Dedifferentiated amniotic fluid mesenchymal stem cell (primary cell): ENCODE data around the gene RHEBL1.
A peak's percentile ranks its signal among the peaks of the same experiment; 100 is the strongest.

Experiments
- DNase-seq: peaks from one replicate; pipeline ENCODE4 v3.0.0-alpha.2; 2016; ENCODE audit errors: extremely low spot score

The RHEBL1 gene

DNA sequence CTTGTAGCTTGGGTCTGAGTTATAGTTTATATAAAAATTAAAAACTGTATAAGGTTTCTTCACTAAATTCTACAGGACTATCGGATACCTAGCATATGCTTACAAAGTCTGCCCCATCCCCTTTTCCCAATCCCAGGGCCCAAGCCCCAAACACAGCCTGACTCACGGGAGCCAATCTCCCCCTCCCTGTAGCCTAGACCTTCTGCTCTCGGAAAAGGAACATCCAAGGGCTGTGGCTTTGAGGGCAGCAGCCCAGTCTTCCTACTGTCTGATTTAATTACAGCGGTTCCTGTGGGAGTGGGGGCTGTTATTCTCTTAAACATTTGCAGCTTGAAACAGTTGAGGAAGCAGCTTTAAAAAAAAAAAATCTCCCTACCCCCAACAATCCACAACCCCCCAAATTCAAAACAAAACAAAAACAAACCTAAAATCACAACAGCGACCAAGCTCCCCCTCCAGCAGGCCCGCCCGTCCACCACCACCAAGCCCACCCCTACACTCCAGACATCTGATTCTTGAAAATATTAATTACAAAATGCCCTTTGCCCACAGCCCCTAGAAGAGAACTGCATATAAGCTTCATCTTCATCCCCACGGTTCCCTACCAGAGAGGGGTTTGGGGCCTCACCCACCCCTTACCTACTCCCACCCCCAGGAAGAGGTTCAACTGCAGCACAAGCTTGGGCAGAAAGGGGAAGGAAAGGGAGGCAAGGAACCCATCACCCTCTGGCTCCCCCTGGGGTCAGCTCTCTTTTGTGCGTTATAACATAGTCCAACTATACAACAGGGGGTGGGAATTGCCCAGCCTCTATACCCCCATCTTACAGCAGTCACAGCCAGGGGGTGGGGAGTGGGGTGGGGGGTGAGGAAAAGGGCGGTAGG, 50.1 kb downstream of the RHEBL1 start:
- DNase-seq = peak; percentile 22

DNA sequence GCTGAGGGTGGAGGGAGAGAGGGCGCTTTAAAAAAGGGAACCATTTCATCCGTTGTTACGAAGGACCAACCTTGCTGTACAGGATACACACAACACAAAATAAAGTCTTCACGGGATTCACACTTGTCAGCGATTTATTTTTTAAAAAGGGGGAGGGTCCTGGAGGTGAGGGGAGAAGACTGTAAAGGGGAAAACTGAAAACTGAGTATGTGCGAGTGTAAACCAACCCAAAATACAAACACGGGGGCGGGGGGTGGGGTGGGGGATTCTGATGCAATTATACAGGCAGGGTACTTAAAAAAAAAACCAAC, 50.7 kb downstream of the RHEBL1 start:
- peak; percentile 16 for DNase-seq

DNA sequence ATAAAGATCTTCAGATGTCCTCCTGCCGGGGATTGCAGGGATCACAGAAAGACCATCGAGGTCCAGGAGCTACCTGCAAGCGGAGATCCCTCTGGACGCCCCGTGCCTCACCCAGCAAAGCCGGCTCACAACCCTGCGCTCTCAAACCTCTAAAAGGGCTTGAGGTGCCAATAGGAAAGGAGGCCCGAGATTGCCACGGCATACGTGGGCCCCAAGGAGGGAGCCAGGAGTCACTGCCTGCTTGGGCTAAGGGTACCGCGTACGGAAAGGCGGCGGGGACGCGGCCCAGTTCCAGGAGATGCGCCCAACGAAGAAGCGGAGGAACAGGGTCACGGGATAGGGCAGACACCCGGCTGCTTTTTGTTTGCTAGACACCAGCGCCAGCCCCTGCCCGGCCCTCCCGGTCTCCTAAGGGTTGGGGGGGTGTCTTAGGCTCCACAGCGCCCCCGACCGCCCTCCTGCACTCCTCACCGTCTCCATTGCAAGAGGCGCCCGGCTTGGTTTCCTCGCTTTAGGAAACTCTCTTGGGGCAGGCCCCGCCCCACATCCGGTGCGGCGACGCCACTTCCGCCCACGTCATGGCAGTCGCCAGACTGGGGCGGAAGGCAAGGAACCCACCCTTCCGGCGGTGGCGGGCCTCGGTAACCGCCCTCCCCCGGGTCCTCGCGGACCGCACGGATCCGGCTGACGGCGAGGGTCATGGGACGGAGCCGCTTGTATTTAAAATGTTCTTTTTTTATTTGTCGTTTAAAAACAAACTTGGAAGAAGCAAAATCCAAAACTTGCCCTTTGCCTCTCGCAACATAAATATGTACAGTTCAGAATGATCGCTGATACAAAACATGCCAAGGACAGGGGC, 51.3 kb downstream of the RHEBL1 start, which contains the start of gene PRKAG1:
TSS of gene PRKAG1 (minus strand) at position 516 of the 859 bp plus-strand sequence. CDS start at position 480, 36 bp downstream.
- DNase-seq = peak; percentile 93

DNA sequence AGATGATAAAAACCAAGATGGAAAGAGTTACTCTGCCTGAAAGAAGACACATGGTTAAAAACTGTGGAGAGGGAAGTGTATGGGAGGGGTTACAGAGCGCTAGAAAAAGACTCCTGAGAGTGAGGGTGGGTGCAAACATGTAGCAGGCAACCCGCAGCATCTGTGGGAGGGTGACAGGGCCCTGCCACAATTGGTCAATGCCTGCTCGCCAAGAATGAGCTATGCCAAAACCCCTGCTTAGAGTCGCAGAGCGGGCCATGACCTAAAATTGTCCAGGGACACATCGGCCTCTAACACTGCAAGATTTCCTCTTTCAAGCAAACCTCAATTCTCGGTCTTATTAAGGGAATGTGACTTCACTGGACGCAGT, 51.9 kb downstream of the RHEBL1 start:
- peak; percentile 26 for DNase-seq

DNA sequence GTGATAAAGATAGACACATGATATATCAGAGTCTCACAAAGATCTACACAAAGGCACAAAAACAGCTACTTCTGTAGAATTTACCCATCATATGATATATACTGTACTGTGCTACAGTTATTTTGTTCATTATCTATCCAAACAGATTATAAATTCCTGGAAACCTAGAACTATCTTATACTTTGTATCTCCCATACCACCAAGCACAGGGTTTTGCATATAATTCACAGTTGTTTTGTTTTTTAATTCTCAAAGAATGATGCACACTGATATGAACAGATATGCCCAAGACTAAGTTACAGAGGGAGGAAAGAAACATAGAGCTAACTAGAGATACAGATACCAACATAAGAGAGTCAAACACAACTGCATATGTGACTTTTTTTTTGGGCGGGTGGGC, 54.6 kb downstream of the RHEBL1 start:
- no peak for DNase-seq
